Measurements from ENCODE around the gene PRLR. TPM values are rescaled to one million over a fixed set of nuclear protein-coding genes. Genes with fewer than 3 reads are reported as not detected.
A peak's percentile ranks its signal among the peaks of the same experiment; 100 is the strongest.

PRLR gene
- total and polyA plus RNA-seq, 4 donors: 3.5 to 44.5 (median 14.3) TPM

GRCh38 chr5:35159370-35159742 lies 70.9 kb downstream of the PRLR start:
- Histone ChIP-seq H3K4me1 (ENCODE audit: control insufficient read depth in 4 of 4, insufficient read depth in 4 of 4, low read length in 3 of 4) (peaks cover 0 to 13% (median 4%) of the 10 kb centered on the region in 4 donors), H3K27ac (ENCODE audit: low read depth in 1 of 2, low read length in 2 of 2) (no peak overlapping the region), H3K36me3 (ENCODE audit: control insufficient read depth in 4 of 4, insufficient read depth in 3 of 4, low read depth in 1 of 4, low read length in 3 of 4) (no peaks in the 10 kb centered on the region), H3K27me3 (ENCODE audit: control insufficient read depth in 4 of 4, insufficient read depth in 4 of 4, low read length in 3 of 4) (no peaks in the 10 kb centered on the region), H3K9me3 (ENCODE audit: control insufficient read depth in 4 of 4, low read length in 3 of 4) (no peaks in the 10 kb centered on the region), H3K4me3 (ENCODE audit: low read depth in 1 of 3, low read length in 3 of 3) (no peak overlapping the region), H3K9ac (ENCODE audit: low read depth in 1 of 2, low read length in 2 of 2) (no peak overlapping the region)
- no peak for DNase-seq (ENCODE audit: low spot score)
- peak in 1 of 2 donors; percentile 22 for TF ChIP-seq RAD21 (IDR thresholded peaks at IDR 0.05)
- peak; percentile 60 for TF ChIP-seq SP1 (IDR thresholded peaks at IDR 0.05)
- TF ChIP-seq RXRA (IDR thresholded peaks at IDR 0.05): peak in 1 of 2 donors; percentile 50
- TF ChIP-seq FOXA1 (IDR thresholded peaks at IDR 0.05): no peak
- TF ChIP-seq ATF3 (IDR thresholded peaks at IDR 0.05): no peak
- peak in 1 of 2 donors; percentile 40 for TF ChIP-seq JUND (IDR thresholded peaks at IDR 0.05)
- peak in 1 of 2 donors; percentile 19 for TF ChIP-seq HNF4A (conservative IDR thresholded peaks at IDR 0.05)
- TF ChIP-seq NR2F2 (IDR thresholded peaks at IDR 0.05): peak; percentile 74
- 25% methylated on average over 2 of the region's 2 CpGs for WGBS

- H3K36me3 ChIP-seq (ENCODE audit: control insufficient read depth in 4 of 4, insufficient read depth in 3 of 4, low read depth in 1 of 4, low read length in 3 of 4): no peaks in the 10 kb centered on the region
- no peak overlapping the region for H3K27ac ChIP-seq (ENCODE audit: low read depth in 1 of 2, low read length in 2 of 2)
- peaks cover 0 to 13% (median 4%) of the 10 kb centered on the region in 4 donors for H3K4me1 ChIP-seq (ENCODE audit: control insufficient read depth in 4 of 4, insufficient read depth in 4 of 4, low read length in 3 of 4)
- WGBS: 61% methylated on average over 7 of the region's 7 CpGs
- peak in 1 of 2 donors; percentile 10 for TF ChIP-seq RAD21 (IDR thresholded peaks at IDR 0.05)
- no peak for TF ChIP-seq JUND (IDR thresholded peaks at IDR 0.05)
- no peaks in the 10 kb centered on the region for H3K27me3 ChIP-seq (ENCODE audit: control insufficient read depth in 4 of 4, insufficient read depth in 4 of 4, low read length in 3 of 4)
- no peak overlapping the region for H3K9ac ChIP-seq (ENCODE audit: low read depth in 1 of 2, low read length in 2 of 2)
- H3K9me3 ChIP-seq (ENCODE audit: control insufficient read depth in 4 of 4, low read length in 3 of 4): no peaks in the 10 kb centered on the region
- DNase-seq (ENCODE audit: low spot score): no peak
- H3K4me3 ChIP-seq (ENCODE audit: low read depth in 1 of 3, low read length in 3 of 3): no peak overlapping the region
Observed at GRCh38 chr5:35158622-35159369, 71.5 kb downstream of the PRLR start.

- 78% methylated on average over 3 of the region's 3 CpGs for WGBS
- Histone ChIP-seq H3K9ac (ENCODE audit: low read depth in 1 of 2, low read length in 2 of 2) (no peak overlapping the region), H3K9me3 (ENCODE audit: control insufficient read depth in 4 of 4, low read length in 3 of 4) (no peaks in the 10 kb centered on the region), H3K27me3 (ENCODE audit: control insufficient read depth in 4 of 4, insufficient read depth in 4 of 4, low read length in 3 of 4) (no peaks in the 10 kb centered on the region), H3K4me3 (ENCODE audit: low read depth in 1 of 3, low read length in 3 of 3) (no peak overlapping the region), H3K4me1 (ENCODE audit: control insufficient read depth in 4 of 4, insufficient read depth in 4 of 4, low read length in 3 of 4) (peaks cover 0 to 13% (median 4%) of the 10 kb centered on the region in 4 donors), H3K27ac (ENCODE audit: low read depth in 1 of 2, low read length in 2 of 2) (no peak overlapping the region), H3K36me3 (ENCODE audit: control insufficient read depth in 4 of 4, insufficient read depth in 3 of 4, low read depth in 1 of 4, low read length in 3 of 4) (no peaks in the 10 kb centered on the region)
- TF ChIP-seq JUND (IDR thresholded peaks at IDR 0.05): no peak
- no peak for TF ChIP-seq MAX (IDR thresholded peaks at IDR 0.05)
- no peak for TF ChIP-seq FOXA2 (IDR thresholded peaks at IDR 0.05)
- no peak for TF ChIP-seq TAF1 (conservative IDR thresholded peaks at IDR 0.05)
- no peak for TF ChIP-seq ATF3 (IDR thresholded peaks at IDR 0.05)
- no peak for TF ChIP-seq ZBTB33 (IDR thresholded peaks at IDR 0.05)
- TF ChIP-seq REST (IDR thresholded peaks at IDR 0.05): no peak
- no peak for TF ChIP-seq RXRA (IDR thresholded peaks at IDR 0.05)
- TF ChIP-seq EGR1 (IDR thresholded peaks at IDR 0.05; ENCODE audit: low read depth in 2 of 2): no peak
- no peak for DNase-seq (ENCODE audit: low spot score)
Observed at GRCh38 chr5:35158204-35158603, 72.1 kb downstream of the PRLR start.

Data from liver (tissue), 9 donors.